ENCODE data around the gene KLHL40. TPM values are rescaled to one million over a fixed set of nuclear protein-coding genes. Genes with fewer than 3 reads are reported as not detected.

Gene KLHL40
- total RNA-seq, 1 experiment from 2014 or later = not detected

GRCh38 chr3:42678447-42678846 is 6.9 kb upstream of the KLHL40 start:
- no peaks in the 10 kb centered on the region for H3K9me3 ChIP-seq (ENCODE audit: control insufficient read depth, insufficient read depth, low read depth, low read length)
- ChIA-PET CTCF (no interaction called here), POLR2A (no interaction called here)
- no peaks in the 10 kb centered on the region for H3K27me3 ChIP-seq (ENCODE audit: control insufficient read depth, insufficient read depth, low read length)
- no TSS peak for BruUV-seq (replicated peaks)
- intact Hi-C loops (cut with micrococcal nuclease; ENCODE audit: unreplicated experiment) = no loop called here
- H3K4me1 ChIP-seq (ENCODE audit: control insufficient read depth, insufficient read depth, low read length) = no peaks in the 10 kb centered on the region
- in situ Hi-C loops (cut with HindIII; ENCODE audit: low pct_unique_long_range_greater_than_20kb, low sequenced_read_pairs) = no loop called here
- TF ChIP-seq SIN3A (IDR thresholded peaks at IDR 0.05; ENCODE audit: borderline replicate concordance, insufficient read depth, low read depth, low read length) (no peak), POLR2AphosphoS5 (IDR thresholded peaks at IDR 0.05; ENCODE audit: low read depth, low read length) (no peak), REST (IDR thresholded peaks at IDR 0.05; ENCODE audit: insufficient read depth in 1 of 2, low read depth in 2 of 2, low read length in 1 of 2) (no peak), CTCF (IDR thresholded peaks at IDR 0.05) (no peak), TCF7L2 (IDR thresholded peaks at IDR 0.05; ENCODE audit: low read depth, low read length) (no peak)
- no peak for ATAC-seq
- DNase-seq (ENCODE audit: low read depth, low spot score) = no peak
- no peak overlapping the region for H3K4me3 ChIP-seq (ENCODE audit: low read depth in 2 of 2, low read length in 2 of 2)
- no peak overlapping the region for H3K27ac ChIP-seq (ENCODE audit: low read length)
- no peaks in the 10 kb centered on the region for H3K36me3 ChIP-seq (ENCODE audit: control insufficient read depth, insufficient read depth, low read length)

GRCh38 chr3:42680271-42680670 is 5.1 kb upstream of the KLHL40 start:
- BruUV-seq (replicated peaks) = no TSS peak
- Histone ChIP-seq H3K27me3 (ENCODE audit: control insufficient read depth, insufficient read depth, low read length) (no peaks in the 10 kb centered on the region), H3K36me3 (ENCODE audit: control insufficient read depth, insufficient read depth, low read length) (no peaks in the 10 kb centered on the region), H3K4me3 (ENCODE audit: low read depth in 2 of 2, low read length in 2 of 2) (no peak overlapping the region), H3K9me3 (ENCODE audit: control insufficient read depth, insufficient read depth, low read depth, low read length) (no peaks in the 10 kb centered on the region), H3K27ac (ENCODE audit: low read length) (no peak overlapping the region), H3K4me1 (ENCODE audit: control insufficient read depth, insufficient read depth, low read length) (no peaks in the 10 kb centered on the region)
- DNase-seq (ENCODE audit: low read depth, low spot score) (no peak), ATAC-seq (no peak)
- TF ChIP-seq POLR2AphosphoS5 (IDR thresholded peaks at IDR 0.05; ENCODE audit: low read depth, low read length) (no peak), REST (IDR thresholded peaks at IDR 0.05; ENCODE audit: insufficient read depth in 1 of 2, low read depth in 2 of 2, low read length in 1 of 2) (no peak), TCF7L2 (IDR thresholded peaks at IDR 0.05; ENCODE audit: low read depth, low read length) (no peak), CTCF (IDR thresholded peaks at IDR 0.05) (no peak), SIN3A (IDR thresholded peaks at IDR 0.05; ENCODE audit: borderline replicate concordance, insufficient read depth, low read depth, low read length) (no peak)
- CTCF ChIA-PET = no interaction called here
- intact Hi-C loops (cut with micrococcal nuclease; ENCODE audit: unreplicated experiment) (no loop called here), in situ Hi-C loops (cut with HindIII; ENCODE audit: low pct_unique_long_range_greater_than_20kb, low sequenced_read_pairs) (no loop called here)
- POLR2A ChIA-PET = no interaction called here

Measured in Panc1 (cell line).